ENCODE measurements around the gene COL4A6. TPM values are rescaled to one million over a fixed set of nuclear protein-coding genes. Genes with fewer than 3 reads are reported as not detected.

Gene COL4A6
- total and polyA plus RNA-seq, 2 of the 4 experiments (the other 2 are of a cell fraction) = 0.36 to 0.74 TPM

GRCh38 chrX:108138814-108139702 lies 299.2 kb downstream of the COL4A6 start (continued):
- no peak for TF ChIP-seq MAFK (IDR thresholded peaks at IDR 0.05; ENCODE audit: low read depth, low read length)

DNA sequence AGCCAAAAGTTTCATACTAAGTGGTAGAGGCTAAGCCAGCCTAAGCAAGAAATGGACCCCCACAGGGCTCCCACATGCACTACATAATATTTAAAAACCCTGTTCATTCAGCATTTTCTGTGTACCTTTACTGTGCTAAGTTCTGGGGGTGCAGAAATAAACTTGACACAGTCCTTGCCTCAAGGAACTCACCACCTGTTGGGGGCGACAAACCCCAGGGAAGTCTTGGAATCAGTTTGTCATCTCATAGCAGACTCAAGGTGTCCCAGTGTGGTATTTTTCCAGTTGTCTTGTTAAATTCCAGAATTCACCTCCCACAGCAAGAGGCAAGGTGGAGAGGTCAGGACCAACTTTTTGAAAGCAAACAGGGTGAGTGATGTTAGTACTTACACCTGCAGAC lies 303.5 kb downstream of the COL4A6 start:
- no CpG with 5 or more reads among the region's 1 CpG for WGBS, 2 experiments (ENCODE audit: extremely low coverage in 2 of 2, insufficient read length in 1 of 2)
- dilution Hi-C loops (cut with HindIII; ENCODE audit: low sequenced_read_pairs, unreplicated experiment) = no loop called here
- Histone ChIP-seq H2AK5ac (ENCODE audit: low read depth, low read length) (no peak overlapping the region), H4K91ac (ENCODE audit: insufficient read depth, low read depth, low read length) (no peak overlapping the region), H3K4ac (ENCODE audit: low read depth, low read length) (no peak overlapping the region), H2AFZ (replicated peaks; ENCODE audit: low read length, poor library complexity) (no peak overlapping the region), H4K8ac (ENCODE audit: low read depth in 2 of 2, low read length in 2 of 2) (no peak overlapping the region), H3K9me1 (ENCODE audit: insufficient read depth, low read length) (no peaks in the 10 kb centered on the region), H2AK9ac (replicated peaks; ENCODE audit: low read depth, low read length, poor library complexity) (no peak overlapping the region), H3K27me3 (ENCODE audit: control insufficient read depth, insufficient read depth, low read length) (no peaks in the 10 kb centered on the region), H3K4me3 (ENCODE audit: insufficient read depth, low read depth, low read length) (no peak overlapping the region), H3K36me3 (ENCODE audit: control insufficient read depth, insufficient read depth, low read length) (no peaks in the 10 kb centered on the region), H3K18ac (ENCODE audit: low read depth, low read length) (no peak overlapping the region), H3K14ac (replicated peaks; ENCODE audit: low read depth, low read length) (no peak overlapping the region), H2BK20ac (ENCODE audit: low read depth, low read length) (no peak overlapping the region), H3K9me3 (ENCODE audit: control insufficient read depth, insufficient read depth, low read length) (no peaks in the 10 kb centered on the region), H4K20me1 (ENCODE audit: insufficient read depth, low read length) (no peaks in the 10 kb centered on the region), H3K79me1 (ENCODE audit: low read depth in 1 of 2, low read length in 2 of 2) (no peaks in the 10 kb centered on the region), H3K23ac (ENCODE audit: low read depth, low read length) (no peak overlapping the region), H2BK15ac (ENCODE audit: low read depth, low read length) (no peak overlapping the region), H3K4me1 (ENCODE audit: control insufficient read depth, insufficient read depth, low read length) (no peaks in the 10 kb centered on the region), H2BK5ac (ENCODE audit: low read depth, low read length, poor library complexity, severe bottlenecking) (no peak overlapping the region), H3K56ac (ENCODE audit: extremely low read depth, insufficient read depth, low read length) (no peak overlapping the region), H2BK120ac (ENCODE audit: low read depth, low read length) (no peak overlapping the region), H3K9ac (ENCODE audit: low read depth, low read length) (no peak overlapping the region), H3K27ac (ENCODE audit: insufficient read depth, low read length) (no peak overlapping the region), H3K4me2 (ENCODE audit: low read depth, low read length) (no peak overlapping the region), H4K5ac (ENCODE audit: low read depth, low read length) (no peak overlapping the region)
- ChIA-PET CTCF (no interaction called here), POLR2A (ENCODE audit: unreplicated experiment) (no interaction called here)
- intact Hi-C loops (cut with micrococcal nuclease) = no loop called here
- no TSS peak for BruUV-seq (replicated peaks)
- in situ Hi-C loops (cut with MboI; ENCODE audit: low sequenced_read_pairs) = no loop called here
- ATAC-seq (ENCODE audit: low read depth) (no peak), DNase-seq (no peak)
- no peak for TF ChIP-seq ELK1 (IDR thresholded peaks at IDR 0.05; ENCODE audit: borderline replicate concordance, low read depth, low read length)
- no peak for TF ChIP-seq USF2 (IDR thresholded peaks at IDR 0.05; ENCODE audit: low read depth, low read length)
- TF ChIP-seq FOS (IDR thresholded peaks at IDR 0.05; ENCODE audit: low read depth, low read length) = no peak
- TF ChIP-seq BHLHE40 (IDR thresholded peaks at IDR 0.05; ENCODE audit: low read depth, low read length) = no peak
- no peak for TF ChIP-seq RCOR1 (IDR thresholded peaks at IDR 0.05; ENCODE audit: insufficient replicate concordance, low read length)
- no peak for TF ChIP-seq MXI1 (IDR thresholded peaks at IDR 0.05; ENCODE audit: borderline replicate concordance, low read depth, low read length)
